Prostate gland (tissue), 2 donors: ENCODE results near the gene NEU2. TPM values are rescaled to one million over a fixed set of nuclear protein-coding genes. Genes with fewer than 3 reads are reported as not detected.

Experiments
- DNase-seq: peaks from one replicate; pipeline ENCODE4 v3.0.0-alpha.2; 2019; ENCODE audit warnings: low spot score
- H3K27ac ChIP-seq, 2 donors: fragments of 200-600 bp; sonication (generic); 2 replicates each; pipeline ENCODE4 v1.5.1; 2017 to 2019
- H3K27me3 ChIP-seq: fragments of 200-600 bp; sonication (generic); replicated peaks from 2 replicates; pipeline ENCODE4 v1.5.1; 2019; ENCODE audit not compliant: insufficient read depth
- H3K36me3 ChIP-seq, 2 donors: fragments of 200-600 bp; sonication (generic); 1 replicate in 1 of 2; 2 replicates in 1 of 2; pipeline versions ENCODE4 v1.5.1 to v1.8.1; 2017 to 2019
- H3K4me1 ChIP-seq: fragments of 200-600 bp; sonication (generic); replicated peaks from 2 replicates; pipeline ENCODE4 v1.5.1; 2019
- H3K4me3 ChIP-seq, 2 donors: fragments of 200-600 bp; sonication (generic); 2 replicates each; pipeline ENCODE4 v1.5.1; 2017 to 2019
- H3K9me3 ChIP-seq: fragments of 200-600 bp; sonication (generic); 2 replicates; pipeline ENCODE4 v1.5.1; 2017
- CTCF ChIP-seq, 4 experiments: fragments of 200-600 bp in 2 of 4; fragments of 450-650 bp in 2 of 4; sonication (generic) in 2 of 4; IDR thresholded peaks; 1 replicate in 3 of 4; 2 replicates in 1 of 4; pipeline ENCODE4 v1.5.1; 2016 to 2019; ENCODE audit warnings: antibody characterized with exemption in 4 of 4, mild to moderate bottlenecking in 2 of 4, moderate library complexity in 2 of 4
- POLR2A ChIP-seq: fragments of 450-650 bp; IDR thresholded peaks from one replicate; pipeline ENCODE4 v1.6.1; 2016; ENCODE audit warnings: antibody characterized with exemption, mild to moderate bottlenecking
- POLR2AphosphoS5 ChIP-seq: sonication (generic); formaldehyde crosslinking; IDR thresholded peaks from one replicate; pipeline ENCODE4 v1.6.1; 2017; ENCODE audit warnings: antibody characterized with exemption
- WGBS: methylation state at CpG from one replicate; pipeline ENCODE4 v1.1.5; 2018; 5-methylcytosine and 5-hydroxymethylcytosine counted together
- intact Hi-C: fragments of 100-400 bp; cut with DNase I; formaldehyde crosslinking; loops from one replicate; pipeline ENCODE4 v1.14.2; 2022
- total RNA-seq, 2 donors: library from RNA; depleted of rRNA; stranded (reverse); fragments of >200 nt; gene quantifications; one replicate each; pipeline ENCODE4 v1.1.0, GENCODE V29; 2016

Gene NEU2
- total RNA-seq, 2 donors from 2014 or later, result not detected

DNA sequence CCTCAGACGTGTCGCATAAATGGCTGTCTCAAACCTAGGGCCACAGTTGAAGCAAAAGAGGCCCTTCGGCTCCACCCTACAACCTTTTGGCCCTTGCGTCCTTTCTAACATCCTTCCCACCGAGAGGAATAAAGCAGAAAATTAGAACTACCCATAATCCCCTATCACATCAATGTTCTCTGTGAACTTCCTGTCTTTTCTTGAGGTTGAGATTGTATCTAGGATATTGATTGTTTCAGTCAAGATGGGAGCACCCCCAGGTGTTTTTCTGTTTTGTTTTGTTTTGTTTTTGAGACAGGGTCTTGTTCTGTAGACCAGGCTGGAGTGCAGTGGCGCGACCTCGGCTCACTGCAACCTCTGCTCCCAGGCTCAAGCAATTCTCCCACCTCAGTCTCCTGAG lies 51.3 kb downstream of the NEU2 start:
- TF ChIP-seq POLR2A, result no peak
- no peak for TF ChIP-seq CTCF (IDR thresholded peaks at IDR 0.05)
- no peak for TF ChIP-seq POLR2AphosphoS5
- H3K36me3 ChIP-seq, result no peaks in the 10 kb centered on the region
- H3K27ac ChIP-seq, result peak overlapping the region; percentile 18 to 38
- no peak overlapping the region for H3K4me3 ChIP-seq
- H3K4me1 ChIP-seq, result no peaks in the 10 kb centered on the region
- H3K27me3 ChIP-seq, result no peaks in the 10 kb centered on the region
- intact Hi-C loops, result no loop called here
- H3K9me3 ChIP-seq, result no peaks in the 10 kb centered on the region
- WGBS, result 84% methylated on average over 8 of the region's 8 CpGs
- DNase-seq, result no peak

- H3K4me3 ChIP-seq, result no peak overlapping the region
- H3K36me3 ChIP-seq, result no peaks in the 10 kb centered on the region
- TF ChIP-seq POLR2A (no peak), CTCF (IDR thresholded peaks at IDR 0.05) (no peak), POLR2AphosphoS5 (no peak)
- peak overlapping the region; percentile 18 to 38 for H3K27ac ChIP-seq
- WGBS, result 74% methylated on average over 13 of the region's 13 CpGs
- peak; percentile 16 for DNase-seq
- H3K4me1 ChIP-seq, result no peaks in the 10 kb centered on the region
- H3K27me3 ChIP-seq, result no peaks in the 10 kb centered on the region
- intact Hi-C loops, result no loop called here
- no peaks in the 10 kb centered on the region for H3K9me3 ChIP-seq
Observed at GRCh38 chr2:233084488-233084887, 52.0 kb downstream of the NEU2 start.

Other genes starting within 250 kb of the NEU2 start
- 1 to 10 TPM; 1.7 to 8.0 TPM for gene SNORC, start 162.4 kb upstream of the NEU2 start, total RNA-seq
- 10 to 100 TPM in 1 of 2 donors, 1 to 10 TPM in 1; 2.0 to 19.0 TPM for gene NGEF, start 19.4 kb upstream of the NEU2 start, total RNA-seq
- 10 to 100 TPM; 11.4 to 18.8 TPM for gene INPP5D, start 27.7 kb downstream of the NEU2 start, total RNA-seq
- 10 to 100 TPM; 58.3 to 67.7 TPM for gene ATG16L1, start 219.0 kb downstream of the NEU2 start, total RNA-seq